DMS53 (cell line): ENCODE results near the gene SYNGR2.
"Not testable (repeated sequence)": the region's sequence is repeated elsewhere in the genome, so short reads cannot be mapped to it uniquely, and the experiment has no call there.

Experiments
- DNase-seq: peaks from one replicate; lab custom pipeline; 2025; lab: John Stamatoyannopoulos, UW

The SYNGR2 gene

DNA sequence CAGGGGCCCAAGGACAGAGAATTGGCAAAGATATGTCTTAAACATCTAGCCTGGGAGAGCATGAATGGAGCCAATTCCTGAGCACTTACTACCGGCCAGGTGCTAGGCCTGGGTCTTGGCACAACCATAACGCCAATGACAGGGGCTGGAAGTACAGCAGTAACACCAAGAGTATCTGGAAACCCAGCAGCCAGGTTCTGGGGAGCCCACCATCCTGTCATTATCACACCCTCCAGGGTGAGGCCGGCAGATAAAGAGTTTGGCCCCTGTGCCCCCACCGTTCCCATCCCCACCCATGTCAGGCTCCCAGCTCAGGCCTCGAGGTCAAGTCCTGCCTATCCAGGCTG, 38.3 kb upstream of the SYNGR2 start:
- DNase-seq = peak; percentile 36

- DNase-seq = peak; percentile 52
Measured at GRCh38 chr17:78130437-78131101, 37.8 kb upstream of the SYNGR2 start, which contains the start of gene TMC8. TMC8 (plus strand) TSS chr17:78130771; CDS start chr17:78131589, 818 bp downstream.

DNA sequence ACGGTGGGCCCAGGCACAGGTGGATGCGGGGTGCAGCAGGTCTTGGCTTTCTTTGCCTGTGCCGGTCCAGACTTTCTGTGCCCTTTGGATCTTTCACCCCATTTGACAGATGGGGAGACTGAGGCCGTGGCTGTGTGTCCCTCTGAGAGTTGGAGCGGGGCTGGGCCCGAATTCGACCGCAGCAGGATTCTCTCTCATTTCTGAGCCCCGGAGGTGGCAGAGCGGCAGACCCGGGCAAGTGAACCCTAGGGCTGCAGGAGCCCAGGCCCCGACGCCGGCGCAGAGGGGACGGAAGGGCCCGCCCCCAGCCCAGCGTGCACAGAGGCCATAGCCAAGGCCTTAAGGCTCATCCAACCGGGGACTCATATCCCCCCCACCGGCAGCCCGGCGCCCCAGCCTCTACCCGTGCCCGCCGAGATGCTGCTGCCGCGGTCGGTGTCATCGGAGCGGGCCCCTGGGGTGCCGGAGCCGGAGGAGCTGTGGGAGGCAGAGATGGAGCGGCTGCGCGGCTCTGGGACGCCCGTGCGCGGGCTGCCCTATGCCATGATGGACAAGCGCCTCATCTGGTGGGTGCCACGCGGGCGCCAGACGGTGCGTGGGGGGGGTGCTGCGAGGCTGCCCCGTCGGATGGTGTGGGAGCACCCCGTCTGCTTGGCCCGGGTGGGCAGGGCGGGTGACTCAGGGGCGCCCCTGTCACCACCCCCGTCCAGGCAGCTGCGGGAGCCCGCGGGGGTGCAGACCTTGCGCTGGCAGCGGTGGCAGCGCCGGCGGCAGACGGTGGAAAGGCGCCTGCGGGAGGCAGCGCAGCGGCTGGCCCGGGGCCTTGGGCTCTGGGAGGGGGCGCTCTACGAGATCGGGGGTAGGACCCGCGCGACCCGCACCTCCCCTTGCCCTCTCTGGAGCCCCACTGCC, 37.0 kb upstream of the SYNGR2 start:
- peak; percentile 69 for DNase-seq

DNA sequence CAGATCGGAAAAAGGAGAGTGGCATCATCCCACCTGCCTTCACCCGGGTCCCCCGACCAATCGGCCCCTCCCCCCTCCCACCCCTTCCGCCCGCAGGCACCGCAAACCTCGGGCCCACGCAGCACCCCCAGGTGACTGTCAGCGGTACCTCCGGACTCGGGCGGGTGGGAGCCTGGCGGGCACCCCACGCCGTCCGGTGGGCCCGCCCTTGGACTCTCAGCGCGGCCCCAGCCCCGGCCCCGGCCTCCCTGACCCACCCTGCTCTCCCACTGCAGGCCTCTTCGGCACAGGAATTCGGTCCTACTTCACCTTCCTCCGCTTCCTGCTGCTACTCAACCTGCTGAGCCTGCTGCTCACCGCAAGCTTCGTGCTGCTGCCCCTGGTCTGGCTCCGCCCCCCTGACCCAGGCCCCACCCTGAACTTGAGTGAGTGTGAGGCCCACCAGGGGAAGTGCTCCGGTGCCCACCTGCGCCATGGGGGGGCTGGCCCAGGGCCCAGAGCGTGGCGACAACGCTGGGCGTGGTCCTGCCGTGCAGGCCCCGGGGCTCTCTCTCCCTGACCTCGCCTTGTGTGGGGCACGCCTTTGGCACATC, 36.2 kb upstream of the SYNGR2 start:
- peak; percentile 76 for DNase-seq

GRCh38 chr17:78132767-78133178, 35.6 kb upstream of the SYNGR2 start:
- DNase-seq = no peak

GRCh38 chr17:78133179-78133951, 35.0 kb upstream of the SYNGR2 start:
- DNase-seq = no peak

DNA sequence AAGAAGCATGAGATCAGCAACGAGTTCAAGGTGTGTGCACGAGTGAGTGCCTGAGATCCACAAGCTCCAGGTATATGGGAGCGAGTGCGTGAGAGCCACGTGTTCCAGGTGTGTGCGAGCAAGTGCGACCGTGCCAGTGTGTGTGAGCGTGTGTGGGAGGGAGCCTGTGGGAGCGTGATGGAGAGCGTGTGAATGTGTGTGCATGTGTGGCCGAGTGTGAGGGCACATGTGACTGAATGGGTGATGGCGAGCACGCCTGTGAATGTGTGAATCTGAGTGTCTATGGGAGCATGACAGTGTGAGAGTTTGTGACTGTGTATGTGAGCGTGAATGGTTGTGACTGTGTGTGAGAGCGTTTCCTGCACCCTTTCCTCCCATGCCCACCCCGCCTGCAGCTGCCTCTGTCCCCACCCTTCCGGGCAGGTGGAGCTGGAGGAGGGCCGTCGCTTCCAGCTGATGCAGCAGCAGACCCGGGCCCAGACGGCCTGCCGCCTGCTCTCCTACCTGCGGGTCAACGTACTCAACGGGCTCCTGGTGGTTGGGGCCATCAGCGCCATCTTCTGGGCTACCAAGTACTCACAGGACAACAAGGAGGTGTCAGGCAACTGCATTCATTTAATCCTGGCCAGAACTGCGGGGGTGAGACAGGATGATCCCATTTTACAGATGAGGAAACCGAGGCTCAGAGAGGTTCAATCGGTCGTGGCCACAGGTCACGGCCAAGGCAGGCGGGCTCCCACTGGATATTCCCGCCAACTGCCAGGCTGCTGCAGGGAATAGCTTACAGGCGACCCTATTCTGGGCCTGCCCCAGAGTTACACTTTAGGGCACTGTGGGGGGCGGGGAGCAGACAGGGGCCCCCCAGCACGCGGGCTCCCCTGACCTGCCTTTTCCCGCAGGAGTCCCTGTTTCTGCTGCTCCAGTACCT, 34.1 kb upstream of the SYNGR2 start:
- peak; percentile 91 for DNase-seq

DNA sequence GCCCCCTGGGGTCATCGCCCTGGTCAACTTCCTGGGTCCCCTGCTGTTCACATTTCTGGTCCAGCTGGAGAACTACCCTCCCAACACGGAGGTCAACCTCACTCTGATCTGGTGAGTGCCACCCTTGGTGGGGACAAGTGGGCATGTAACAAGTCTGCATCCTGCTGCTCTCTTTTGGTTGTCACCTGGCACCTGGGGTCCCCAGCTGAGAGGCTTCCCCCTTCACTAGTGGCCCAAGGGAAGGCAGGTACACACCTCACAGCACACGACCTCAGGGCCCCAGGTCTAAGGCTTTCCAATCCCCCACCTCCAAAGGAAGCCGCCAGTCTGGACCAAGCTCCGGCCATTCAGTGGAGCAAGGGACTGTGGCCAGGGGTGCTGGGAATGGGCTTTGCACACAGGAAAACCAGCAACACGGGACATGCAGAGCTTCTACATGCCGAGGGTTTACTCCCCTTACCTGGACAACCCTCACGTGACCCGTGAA, 33.4 kb upstream of the SYNGR2 start:
- DNase-seq = no peak

DNA sequence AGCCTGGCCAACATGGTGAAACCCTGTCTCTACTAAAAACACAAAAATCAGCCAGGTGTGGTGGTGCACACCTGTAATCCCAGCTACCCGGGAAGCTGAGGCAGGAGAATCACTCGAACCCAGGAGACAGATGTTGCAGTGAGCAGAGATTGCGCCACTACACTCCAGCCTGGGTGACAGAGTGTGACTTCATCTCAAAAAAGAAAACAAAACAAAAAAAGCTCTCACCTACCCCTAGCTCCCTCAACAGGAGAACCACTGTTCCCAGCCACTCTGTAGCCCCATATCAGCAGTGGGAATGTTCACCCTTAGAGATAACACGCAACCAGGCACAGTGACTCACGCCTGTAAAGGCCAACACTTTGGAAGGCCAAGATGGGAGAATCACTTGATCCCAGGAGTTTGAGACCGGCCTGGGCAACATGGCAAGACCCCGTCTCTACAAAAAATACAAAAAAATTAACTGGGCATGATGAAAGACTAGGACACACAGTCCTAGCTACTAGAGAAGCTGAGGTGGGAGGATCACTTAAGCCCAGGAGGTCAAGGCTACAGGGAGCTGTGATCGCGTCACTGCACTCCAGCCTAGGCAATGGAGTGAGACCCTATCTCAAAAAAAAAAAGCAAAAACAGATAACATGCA, 32.4 kb upstream of the SYNGR2 start:
- DNase-seq = no peak

DNA sequence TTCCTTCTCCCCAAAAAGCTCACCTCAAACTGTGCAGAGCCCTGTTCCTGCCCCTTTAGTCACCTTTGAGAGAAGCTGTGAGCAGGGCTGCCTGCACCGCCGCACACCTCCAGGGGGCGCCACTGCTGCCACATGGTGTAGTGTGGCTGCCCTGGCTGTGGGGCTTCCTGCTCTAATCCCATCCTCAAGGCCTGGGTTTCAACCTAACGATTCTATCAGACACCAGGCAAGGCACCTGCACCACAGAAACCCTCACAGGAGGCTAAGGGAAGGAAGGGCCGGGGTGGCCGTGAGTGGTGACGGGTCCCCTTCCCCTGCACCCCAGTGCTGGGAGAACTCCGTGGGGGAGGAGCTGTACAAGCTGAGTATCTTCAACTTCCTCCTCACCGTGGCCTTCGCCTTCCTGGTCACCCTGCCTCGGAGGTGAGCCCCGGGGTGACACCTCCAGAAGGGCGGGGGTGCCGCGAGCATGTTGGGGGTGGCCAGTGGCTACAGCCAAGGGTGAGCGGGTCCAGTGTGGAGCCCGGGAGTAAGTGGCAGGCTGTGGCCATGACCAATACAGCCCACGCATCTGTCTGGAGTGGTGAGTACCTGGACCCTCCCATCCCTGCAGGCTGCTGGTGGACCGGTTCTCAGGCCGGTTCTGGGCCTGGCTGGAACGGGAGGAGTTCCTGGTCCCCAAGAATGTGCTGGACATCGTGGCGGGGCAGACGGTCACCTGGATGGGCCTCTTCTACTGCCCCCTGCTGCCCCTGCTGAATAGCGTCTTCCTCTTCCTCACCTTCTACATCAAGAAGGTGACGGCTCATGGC, 30.8 kb upstream of the SYNGR2 start:
- DNase-seq = peak; percentile 52

DNA sequence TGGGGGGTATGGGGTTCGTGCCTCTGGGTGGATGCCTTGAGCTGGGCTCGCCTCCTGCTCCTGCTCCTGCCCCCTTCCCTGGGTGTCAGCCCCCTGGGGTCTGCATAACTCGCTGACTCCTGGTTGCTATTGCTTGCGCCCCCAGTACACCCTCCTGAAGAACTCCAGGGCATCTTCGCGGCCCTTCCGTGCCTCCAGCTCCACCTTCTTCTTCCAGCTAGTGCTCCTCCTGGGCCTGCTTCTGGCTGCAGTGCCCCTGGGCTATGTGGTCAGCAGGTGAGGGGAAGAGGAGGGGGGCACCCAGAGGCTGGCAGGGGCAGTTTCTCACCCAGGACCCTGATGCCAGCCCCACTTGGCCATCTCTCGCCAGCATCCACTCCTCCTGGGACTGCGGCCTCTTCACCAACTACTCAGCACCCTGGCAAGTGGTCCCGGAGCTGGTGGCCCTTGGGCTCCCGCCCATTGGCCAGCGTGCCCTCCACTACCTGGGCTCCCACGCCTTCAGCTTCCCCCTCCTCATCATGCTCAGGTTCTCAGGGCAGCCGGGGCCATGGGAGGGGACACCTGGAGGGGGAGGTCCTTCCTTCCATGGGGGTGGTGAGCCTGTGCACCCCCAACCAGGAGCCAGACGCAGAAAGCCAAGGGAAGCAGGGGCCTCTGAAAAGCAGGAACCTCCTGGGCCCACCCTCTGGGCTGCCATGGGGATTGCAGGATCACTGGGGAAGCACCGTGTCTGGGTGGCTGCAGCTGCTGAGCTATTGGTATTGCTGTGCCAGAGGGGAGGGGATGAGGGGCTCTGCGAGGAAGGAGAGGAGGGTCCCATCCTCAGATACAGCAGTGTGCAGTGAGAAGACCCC, 29.9 kb upstream of the SYNGR2 start:
- DNase-seq = peak; percentile 42

DNA sequence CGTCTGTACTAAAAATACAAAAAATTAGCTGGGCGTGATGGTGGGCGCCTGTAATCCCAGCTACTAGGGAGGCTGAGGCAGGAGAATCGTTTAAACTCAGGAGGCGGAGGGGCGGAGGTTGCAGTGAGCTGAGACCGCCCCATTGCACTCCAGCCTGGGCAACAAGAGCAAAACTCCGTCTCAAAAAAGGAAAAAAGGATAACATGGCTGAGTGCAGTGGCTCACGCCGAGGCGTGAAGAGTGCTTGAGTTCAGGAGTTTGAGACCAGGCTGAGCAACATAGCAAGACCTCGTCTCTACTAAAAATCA, 28.6 kb upstream of the SYNGR2 start:
- not testable (repeated sequence) for DNase-seq

DNA sequence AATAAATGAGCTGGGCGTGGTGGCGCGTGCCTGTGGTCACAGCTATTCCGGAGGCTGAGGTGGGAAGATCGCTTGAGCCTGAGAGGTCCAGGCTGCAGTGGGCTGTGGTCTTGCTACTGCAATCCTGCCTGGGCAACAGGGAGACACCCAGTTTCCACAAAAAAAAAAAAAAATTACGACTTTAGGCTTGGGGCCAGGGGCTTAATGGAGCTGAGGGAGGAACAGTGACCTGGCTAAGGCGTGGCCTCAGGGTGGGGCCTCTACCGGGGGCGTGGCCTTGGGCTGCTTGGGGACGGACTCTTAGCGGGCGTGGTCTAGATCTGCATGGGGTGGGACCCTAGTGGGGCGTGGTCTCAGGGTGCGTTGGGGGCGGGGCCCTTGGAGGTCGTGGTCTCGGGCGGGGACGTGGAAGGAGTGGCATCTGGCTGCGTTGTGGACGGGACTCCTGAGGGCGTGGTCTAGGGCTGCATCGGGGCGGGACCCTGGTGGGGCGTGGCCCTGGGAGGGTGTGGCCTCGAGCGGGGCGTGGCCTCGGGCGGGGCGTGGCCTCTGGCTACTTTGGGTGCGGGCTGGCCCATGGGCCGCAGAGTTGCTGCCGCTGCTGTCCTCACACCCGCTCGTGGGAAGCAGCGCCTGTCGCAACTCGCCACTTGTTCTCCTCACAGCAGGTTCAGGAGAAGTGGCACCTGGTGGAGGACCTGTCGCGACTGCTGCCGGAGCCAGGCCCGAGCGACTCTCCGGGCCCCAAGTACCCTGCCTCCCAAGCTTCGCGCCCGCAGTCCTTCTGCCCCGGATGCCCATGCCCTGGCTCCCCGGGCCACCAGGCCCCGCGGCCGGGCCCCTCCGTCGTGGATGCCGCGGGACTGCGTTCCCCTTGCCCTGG, 28.0 kb upstream of the SYNGR2 start:
- DNase-seq = peak; percentile 93

DNA sequence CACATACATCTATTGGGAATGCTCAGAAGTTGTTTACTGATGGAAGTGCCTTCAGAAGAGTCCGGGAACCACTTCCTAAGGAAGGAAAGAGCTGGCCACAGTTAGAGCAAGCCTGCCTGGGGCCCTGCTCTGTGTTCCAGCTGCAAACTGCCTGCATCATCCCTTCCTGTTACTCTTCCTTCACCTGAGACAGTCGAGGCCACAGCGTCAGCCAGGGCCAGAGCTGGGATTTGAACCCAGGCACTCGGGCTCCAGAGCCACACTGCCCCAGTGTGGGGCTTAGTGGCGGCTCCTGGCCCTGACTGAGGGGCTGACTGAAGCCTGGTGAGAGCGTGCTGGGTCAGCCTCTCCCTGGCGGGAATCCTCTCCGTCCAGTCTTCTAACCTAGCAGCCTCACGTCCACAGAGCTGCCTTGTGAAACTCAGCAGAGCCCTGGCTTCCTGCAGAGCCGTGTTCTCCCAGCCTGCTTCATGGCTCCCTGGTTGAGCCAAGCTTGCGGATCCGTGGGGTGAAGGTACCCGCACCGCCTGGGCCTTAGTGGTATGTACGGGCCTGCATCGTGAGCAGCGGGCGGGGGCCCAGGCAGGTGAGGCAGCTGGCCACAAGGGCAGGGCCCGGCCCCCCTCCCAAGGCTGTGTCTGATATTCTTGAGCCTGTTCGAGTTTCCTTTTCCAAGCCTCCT, 26.8 kb upstream of the SYNGR2 start:
- DNase-seq = no peak

- peak; percentile 96 for DNase-seq
Measured at GRCh38 chr17:78142119-78142861, 26.1 kb upstream of the SYNGR2 start.
